ENCODE data around the gene TNFRSF8.

TNFRSF8 gene

DNA sequence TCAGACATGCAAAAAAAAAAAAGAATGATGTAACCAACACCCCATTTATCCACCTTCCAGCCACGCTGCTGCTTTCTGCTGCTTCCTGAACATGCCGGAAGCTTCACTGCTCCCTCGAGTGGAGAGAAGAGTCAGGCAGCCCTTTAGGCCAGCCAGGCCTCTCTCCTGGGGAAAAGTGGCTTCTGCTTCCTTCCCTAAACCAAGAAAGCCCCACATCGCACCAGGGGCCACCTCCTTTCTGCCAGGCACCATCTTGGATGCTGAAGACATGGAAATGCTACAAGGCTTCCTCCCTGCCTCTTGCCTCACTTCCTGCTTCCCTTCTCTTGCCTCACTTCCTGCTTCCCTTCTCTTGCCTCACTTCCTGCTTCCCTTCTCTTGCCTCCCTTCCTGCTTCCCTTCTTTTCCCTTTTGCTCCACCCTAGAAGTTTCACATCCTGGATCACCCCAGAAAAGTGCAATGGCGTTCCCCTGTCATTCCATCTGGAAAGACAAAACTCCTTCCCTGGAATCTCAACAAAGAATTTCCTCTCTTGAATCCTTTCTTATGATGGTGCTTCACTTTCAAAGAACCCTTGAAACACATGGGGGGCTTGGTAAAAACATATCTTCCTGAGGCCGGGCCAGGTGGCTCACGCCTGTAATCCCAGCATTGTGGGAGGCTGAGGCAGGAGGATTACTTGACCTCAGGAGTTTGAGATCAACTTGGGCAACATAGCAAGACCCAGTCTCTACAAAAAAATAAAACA lies 18.7 kb downstream of the TNFRSF8 start:
- FAIRE-seq (no peak), DNase-seq (ENCODE audit: insufficient read length, low spot score) (no peak)

GRCh38 chr1:12082988-12083387 lies 19.9 kb downstream of the TNFRSF8 start:
- TF ChIP-seq, protein P1, sequence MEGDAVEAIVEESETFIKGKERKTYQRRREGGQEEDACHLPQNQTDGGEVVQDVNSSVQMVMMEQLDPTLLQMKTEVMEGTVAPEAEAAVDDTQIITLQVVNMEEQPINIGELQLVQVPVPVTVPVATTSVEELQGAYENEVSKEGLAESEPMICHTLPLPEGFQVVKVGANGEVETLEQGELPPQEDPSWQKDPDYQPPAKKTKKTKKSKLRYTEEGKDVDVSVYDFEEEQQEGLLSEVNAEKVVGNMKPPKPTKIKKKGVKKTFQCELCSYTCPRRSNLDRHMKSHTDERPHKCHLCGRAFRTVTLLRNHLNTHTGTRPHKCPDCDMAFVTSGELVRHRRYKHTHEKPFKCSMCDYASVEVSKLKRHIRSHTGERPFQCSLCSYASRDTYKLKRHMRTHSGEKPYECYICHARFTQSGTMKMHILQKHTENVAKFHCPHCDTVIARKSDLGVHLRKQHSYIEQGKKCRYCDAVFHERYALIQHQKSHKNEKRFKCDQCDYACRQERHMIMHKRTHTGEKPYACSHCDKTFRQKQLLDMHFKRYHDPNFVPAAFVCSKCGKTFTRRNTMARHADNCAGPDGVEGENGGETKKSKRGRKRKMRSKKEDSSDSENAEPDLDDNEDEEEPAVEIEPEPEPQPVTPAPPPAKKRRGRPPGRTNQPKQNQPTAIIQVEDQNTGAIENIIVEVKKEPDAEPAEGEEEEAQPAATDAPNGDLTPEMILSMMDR (IDR thresholded peaks at IDR 0.05; ENCODE audit: insufficient read depth, missing control alignments), result no peak
- DNase-seq (ENCODE audit: insufficient read length, low spot score), result no peak
- FAIRE-seq, result no peak

More for the DNA sequence above, 18.7 kb downstream of the TNFRSF8 start:
- TF ChIP-seq, protein P1 (IDR thresholded peaks at IDR 0.05; ENCODE audit: insufficient read depth, missing control alignments), result no peak

DNA sequence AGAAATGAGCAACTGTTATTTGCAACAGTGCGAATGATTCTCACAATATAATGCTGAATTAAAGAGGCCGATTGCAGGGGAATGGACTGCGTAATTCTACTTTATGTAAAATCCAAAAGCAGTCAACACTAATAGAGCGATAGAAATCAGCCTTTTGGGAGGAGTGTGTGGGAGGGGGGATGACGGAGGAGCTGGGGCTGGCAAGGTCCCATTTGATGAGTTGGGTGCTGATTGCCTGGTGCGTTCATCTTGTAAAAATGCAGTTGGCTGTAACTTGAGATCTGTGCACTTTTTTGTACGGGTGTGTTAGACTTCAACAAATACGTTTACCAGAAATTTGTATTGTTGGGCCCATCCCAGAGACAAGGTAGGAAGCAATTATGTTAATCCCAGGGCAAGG lies 20.7 kb downstream of the TNFRSF8 start:
- FAIRE-seq (no peak), DNase-seq (ENCODE audit: insufficient read length, low spot score) (no peak)

DNA sequence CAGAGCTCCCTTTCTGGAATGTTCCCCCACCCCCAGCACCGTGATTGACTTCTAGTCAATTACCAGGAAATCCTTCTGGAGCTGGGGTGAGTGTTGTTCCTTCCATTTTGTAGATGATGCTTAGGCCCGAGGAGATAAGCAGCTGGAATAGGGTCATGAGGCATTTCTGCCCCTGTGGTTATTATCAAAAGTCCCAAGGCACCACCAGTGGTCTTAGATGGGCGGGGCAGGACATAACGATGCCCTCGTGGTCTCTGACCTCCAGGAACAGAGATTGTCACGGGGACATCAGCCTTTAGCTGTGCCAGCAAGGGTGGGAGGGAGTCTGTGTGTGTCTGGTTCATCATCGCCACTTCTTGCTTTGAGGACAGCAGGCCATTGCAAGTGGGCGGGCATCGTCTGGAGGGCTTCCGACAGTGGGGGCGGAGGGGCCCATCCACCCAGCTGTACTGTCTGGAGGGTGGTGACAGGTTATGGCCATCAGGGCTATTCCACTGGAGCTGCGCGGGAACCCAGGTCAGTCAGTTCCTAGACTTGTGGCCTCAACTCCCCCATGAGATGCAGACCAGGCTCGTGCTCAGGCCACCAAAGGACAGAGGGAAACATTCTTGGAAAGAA lies 22.6 kb downstream of the TNFRSF8 start:
- FAIRE-seq, result no peak
- no peak for DNase-seq (ENCODE audit: insufficient read length, low spot score)
- TF ChIP-seq, protein P1 (IDR thresholded peaks at IDR 0.05; ENCODE audit: insufficient read depth, missing control alignments), result no peak

More for the DNA sequence above, 20.7 kb downstream of the TNFRSF8 start:
- TF ChIP-seq, protein P1 (IDR thresholded peaks at IDR 0.05; ENCODE audit: insufficient read depth, missing control alignments), result no peak

DNA sequence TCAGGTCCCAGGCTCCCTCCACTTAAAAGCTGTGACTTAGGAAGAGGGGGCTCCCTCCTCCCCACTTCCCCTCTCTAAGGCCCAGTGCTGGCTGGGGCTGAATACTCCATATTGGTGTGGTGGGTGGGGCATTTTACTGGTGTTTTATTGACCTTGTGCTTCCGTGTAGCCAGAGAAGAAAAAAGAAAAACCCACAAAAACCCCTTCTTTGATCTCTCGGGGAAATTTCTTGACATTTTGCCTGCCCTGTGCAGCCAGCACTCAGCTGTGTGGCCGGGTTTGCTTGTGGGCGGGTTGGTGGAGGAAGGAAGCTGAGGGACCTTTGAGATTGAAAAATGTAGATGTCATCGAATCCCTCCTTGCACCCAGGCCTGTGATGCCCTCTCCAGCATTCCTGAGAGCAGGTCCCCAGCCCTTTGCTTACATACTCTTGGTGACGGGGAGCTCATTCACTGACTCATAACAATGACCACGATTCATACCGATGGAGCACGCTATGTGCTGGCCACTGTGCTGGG lies 24.8 kb downstream of the TNFRSF8 start:
- FAIRE-seq, result no peak
- TF ChIP-seq, protein P1 (IDR thresholded peaks at IDR 0.05; ENCODE audit: insufficient read depth, missing control alignments), result no peak
- no peak for DNase-seq (ENCODE audit: insufficient read length, low spot score)

- FAIRE-seq, result no peak
- no peak for DNase-seq (ENCODE audit: insufficient read length, low spot score)
- TF ChIP-seq, protein P1 (IDR thresholded peaks at IDR 0.05; ENCODE audit: insufficient read depth, missing control alignments), result no peak
These were observed 25.5 kb downstream of the TNFRSF8 start for GRCh38 chr1:12088607-12089006.

GRCh38 chr1:12090326-12090725 lies 27.2 kb downstream of the TNFRSF8 start:
- FAIRE-seq (no peak), DNase-seq (ENCODE audit: insufficient read length, low spot score) (no peak)
- TF ChIP-seq, protein P1 (IDR thresholded peaks at IDR 0.05; ENCODE audit: insufficient read depth, missing control alignments), result no peak

Measured in D721Med (cell line).